Measurements from ENCODE around the gene CMTM8.

GRCh38 chr3:32280262-32280910 lies 41.9 kb downstream of the CMTM8 start:
- TF ChIP-seq CTCF (conservative IDR thresholded peaks at IDR 0.05; ENCODE audit: low read depth in 2 of 2) (no peak), POLR2AphosphoS5 (IDR thresholded peaks at IDR 0.05; ENCODE audit: low read depth) (no peak), REST (IDR thresholded peaks at IDR 0.05; ENCODE audit: unreplicated experiment) (no peak), EZH2phosphoT487 (IDR thresholded peaks at IDR 0.05; ENCODE audit: unreplicated experiment) (no peak), JUNB (IDR thresholded peaks at IDR 0.05; ENCODE audit: unreplicated experiment) (no peak), ZNF331 (CRISPR knock-in tag; IDR thresholded peaks at IDR 0.05; ENCODE audit: low read depth) (no peak)
